GM12874 (cell line): ENCODE data around the gene MPDZ.

Experiments used
- CTCF ChIP-seq: IDR thresholded peaks from 2 replicates; pipeline ENCODE4 v1.5.1; 2011; ENCODE audit warnings: low read depth, mild to moderate bottlenecking, control low read depth, low read length, moderate library complexity; ENCODE audit not compliant: insufficient read depth

Gene MPDZ

GRCh38 chr9:13263511-13263910, 16.0 kb downstream of the MPDZ start:
- no peak for TF ChIP-seq CTCF

GRCh38 chr9:13252852-13253251, 26.6 kb downstream of the MPDZ start:
- TF ChIP-seq CTCF: no peak

- no peak for TF ChIP-seq CTCF
These were observed 35.3 kb downstream of the MPDZ start for GRCh38 chr9:13244181-13244580.

- TF ChIP-seq CTCF: no peak
These were observed 38.2 kb downstream of the MPDZ start for GRCh38 chr9:13241283-13241682.

GRCh38 chr9:13239660-13240059, 39.8 kb downstream of the MPDZ start:
- TF ChIP-seq CTCF: no peak

GRCh38 chr9:13239208-13239607, 40.3 kb downstream of the MPDZ start:
- TF ChIP-seq CTCF: no peak

GRCh38 chr9:13234932-13235331, 44.6 kb downstream of the MPDZ start:
- no peak for TF ChIP-seq CTCF

GRCh38 chr9:13228431-13228830, 51.1 kb downstream of the MPDZ start:
- TF ChIP-seq CTCF: no peak
